Left renal cortex interstitium (tissue), 4 donors: ENCODE measurements around the gene MITF. TPM values are rescaled to one million over a fixed set of nuclear protein-coding genes. Genes with fewer than 3 reads are reported as not detected.
"Not testable (repeated sequence)": the region's sequence is repeated elsewhere in the genome, so short reads cannot be mapped to it uniquely, and the experiment has no call there.

Experiments
- DNase-seq, 4 donors: peaks; one replicate each; pipeline ENCODE4 v3.0.0-alpha.2; 2013; ENCODE audit warnings: low read depth in 4 of 4, low spot score in 2 of 4, missing footprints in 1 of 4
- polyA plus RNA-seq, 4 donors: library from polyadenylated mRNA; unstranded; fragments of 120-200 nt; gene quantifications; one replicate each; pipeline ENCODE4 v1.2.1, GENCODE V29; 2013; ENCODE audit not compliant: insufficient read length in 4 of 4

MITF gene
- polyA plus RNA-seq, 4 donors, result 37.6 to 42.5 (median 39.8) TPM

DNA sequence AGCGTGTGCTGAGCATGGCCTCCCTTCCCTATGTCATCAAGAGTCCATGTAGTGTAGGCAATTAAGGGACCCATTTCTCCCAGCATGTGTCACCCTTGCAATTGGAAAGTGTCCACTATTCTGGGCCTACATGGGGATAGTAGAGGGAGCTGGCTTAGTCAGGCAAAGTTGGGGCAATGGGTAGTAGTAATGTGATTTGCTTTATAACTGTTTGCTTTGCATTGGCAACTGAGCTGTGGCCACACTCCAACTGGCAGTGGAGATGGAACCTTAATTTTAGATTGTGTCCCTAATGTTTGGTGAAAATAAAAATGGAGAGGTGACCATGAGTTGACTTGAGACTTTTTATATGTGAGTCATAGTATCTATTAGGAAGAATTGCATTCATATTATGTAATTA, 162.5 kb downstream of the MITF start:
- DNase-seq, result no peak

DNA sequence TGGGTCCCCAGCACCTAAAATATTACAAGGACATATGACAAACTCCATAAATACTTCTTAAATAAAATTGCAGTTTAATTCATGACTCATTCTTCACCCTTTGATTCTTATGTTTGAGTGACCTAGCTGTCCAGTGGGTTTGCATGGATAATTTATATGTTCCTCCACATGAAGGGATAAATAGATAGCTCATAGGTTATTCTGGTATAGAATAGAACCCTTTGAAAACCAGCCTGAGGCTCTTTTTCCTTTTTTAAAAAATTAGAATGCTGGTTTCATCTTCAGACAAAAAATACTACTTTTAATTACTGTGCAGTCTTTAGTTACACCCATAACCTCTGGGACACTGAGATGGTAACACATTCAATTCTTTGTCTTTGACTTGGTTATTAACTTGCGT, 163.1 kb downstream of the MITF start:
- no peak for DNase-seq

DNA sequence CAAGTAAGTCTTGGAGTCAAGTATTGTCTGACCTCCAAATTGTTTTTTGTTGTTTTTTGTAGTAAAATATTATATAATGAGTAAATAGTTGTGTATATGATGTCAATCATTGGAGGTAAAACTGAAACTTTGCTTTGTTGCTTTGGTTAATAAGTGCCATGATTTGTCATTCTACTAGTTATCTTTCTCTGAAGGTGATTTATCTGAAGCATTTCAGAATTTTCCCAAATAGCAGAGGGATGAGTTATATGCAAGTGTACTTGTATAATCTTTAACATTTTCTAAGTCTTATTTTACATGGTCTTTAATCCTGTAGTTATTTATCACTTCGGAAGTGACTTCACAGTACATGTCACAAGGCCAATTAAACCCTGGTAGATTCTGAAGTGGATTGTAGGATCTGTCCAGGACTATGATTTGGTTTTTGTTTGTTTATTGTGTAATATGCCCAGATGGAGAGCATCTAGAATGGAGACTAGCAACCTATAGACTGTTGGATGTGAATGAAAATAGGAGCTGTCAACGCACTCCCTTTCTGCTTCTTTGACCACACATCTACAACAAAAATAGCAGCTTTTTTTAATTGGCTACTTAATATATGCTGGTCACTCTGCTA, 167.2 kb downstream of the MITF start:
- DNase-seq, result no peak

DNA sequence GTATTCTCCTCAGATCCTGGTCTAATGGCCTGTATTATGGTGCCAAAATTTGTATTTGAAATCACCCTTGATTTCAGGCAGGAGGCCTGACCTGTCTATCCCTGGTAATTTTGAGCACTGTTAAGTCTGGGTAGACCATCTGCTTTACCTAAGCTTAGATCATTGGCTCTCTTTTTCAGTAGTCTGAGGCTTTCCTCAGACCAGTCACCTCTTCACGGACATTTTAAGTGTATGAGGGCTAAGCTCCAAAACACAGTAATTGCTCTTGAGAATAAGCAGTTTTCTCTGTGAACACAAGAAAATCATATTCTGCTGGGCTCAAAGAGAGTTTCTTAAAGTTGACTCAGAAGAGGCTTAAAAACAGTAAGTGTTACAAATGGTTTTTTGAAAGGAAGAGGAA, 168.3 kb downstream of the MITF start:
- no peak for DNase-seq

DNA sequence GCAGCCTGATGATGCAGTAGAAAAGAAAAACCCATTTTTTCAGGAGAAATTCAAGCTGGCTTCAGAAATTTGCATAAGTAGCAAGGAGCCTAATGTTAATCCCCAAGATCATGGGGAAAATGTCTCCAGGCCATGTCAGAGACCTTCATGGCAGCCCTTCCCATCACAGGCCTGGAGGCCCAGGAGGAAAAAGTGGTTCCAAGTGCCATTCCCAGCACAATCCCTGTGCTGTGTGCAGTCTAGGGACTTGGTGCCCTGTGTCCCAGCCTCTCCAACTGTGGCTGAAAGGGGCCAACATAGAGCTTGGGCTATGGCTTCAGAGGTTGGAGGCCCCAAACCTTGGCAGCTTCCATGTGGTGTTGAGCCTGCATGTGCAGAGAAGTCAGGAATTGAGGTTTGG, 170.6 kb downstream of the MITF start:
- not testable (repeated sequence) for DNase-seq

DNA sequence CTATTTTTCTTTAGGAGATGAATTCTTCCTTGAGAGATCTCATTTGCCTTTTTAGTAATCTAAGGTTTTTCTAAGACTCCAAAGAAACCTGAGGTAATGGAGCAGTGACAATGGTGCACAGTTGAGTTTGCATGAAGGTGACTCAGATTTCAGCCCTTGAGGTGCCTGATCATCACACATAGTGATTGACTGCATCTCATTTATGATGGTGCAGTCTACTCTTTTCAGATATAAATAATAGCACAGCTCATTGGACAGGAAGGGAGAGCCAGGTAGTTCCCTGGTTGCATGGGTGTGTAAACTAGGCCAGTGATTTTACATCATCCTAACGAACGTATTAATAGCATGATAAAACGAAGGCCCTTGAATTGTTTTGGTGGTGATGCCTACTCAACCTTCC, 174.2 kb downstream of the MITF start:
- DNase-seq, result no peak

DNA sequence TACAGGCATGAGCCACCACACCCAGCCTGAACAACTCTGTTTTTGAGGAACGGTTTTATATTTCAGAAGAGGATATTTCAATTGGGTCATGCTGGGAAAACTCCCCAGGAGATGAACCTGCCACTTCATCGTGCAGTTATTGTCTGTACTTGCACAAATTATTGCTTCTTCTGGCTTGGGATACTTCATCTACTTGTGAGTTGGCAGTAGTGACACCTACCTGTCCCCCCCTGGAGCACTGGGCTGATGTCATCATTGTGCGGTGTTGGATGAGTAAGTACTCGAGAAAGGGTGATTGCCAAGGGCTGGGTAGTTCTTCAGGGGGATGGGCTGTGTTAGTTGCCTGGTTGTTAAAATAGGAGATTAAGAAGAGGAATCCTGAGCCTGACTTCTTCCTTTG, 175.1 kb downstream of the MITF start:
- DNase-seq, result no peak

DNA sequence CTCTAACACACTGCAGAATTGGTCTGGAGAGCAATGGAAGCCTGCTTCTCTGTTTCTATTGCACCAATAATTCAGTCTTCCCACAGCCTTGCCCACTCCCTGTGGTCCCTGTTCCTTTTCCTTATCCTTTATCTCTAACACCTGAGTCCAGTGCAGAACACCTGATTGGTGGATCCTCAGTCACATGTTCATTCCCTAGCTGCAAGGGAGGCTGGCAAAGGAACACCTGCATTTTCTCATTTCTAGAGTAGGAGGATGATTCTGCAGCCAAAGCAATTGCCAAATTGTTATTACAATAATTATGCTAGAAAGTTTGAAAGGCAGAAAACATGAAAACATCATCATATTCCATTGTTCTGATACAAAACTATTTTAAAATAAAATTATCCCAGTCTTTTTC, 176.5 kb downstream of the MITF start:
- no peak for DNase-seq

DNA sequence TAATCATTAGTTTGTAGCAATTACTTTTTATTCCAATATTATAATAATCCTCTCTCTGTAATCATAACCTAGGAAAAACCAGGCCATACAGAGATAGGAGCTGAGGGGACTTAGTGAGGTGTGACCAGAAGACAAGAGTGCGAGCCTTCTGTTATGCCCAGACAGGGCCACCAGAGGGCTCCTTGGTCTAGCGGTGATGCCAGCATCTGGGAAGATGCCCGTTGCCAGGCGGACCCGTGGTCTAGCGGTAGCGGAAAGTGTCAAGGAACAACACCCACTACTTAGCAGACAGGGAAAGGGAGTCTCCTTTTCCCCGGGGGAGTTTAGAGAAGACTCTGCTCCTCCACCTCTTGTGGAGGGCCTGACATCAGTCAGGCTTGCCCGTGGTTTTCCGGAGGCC, 180.7 kb downstream of the MITF start:
- DNase-seq, result not testable (repeated sequence)

DNA sequence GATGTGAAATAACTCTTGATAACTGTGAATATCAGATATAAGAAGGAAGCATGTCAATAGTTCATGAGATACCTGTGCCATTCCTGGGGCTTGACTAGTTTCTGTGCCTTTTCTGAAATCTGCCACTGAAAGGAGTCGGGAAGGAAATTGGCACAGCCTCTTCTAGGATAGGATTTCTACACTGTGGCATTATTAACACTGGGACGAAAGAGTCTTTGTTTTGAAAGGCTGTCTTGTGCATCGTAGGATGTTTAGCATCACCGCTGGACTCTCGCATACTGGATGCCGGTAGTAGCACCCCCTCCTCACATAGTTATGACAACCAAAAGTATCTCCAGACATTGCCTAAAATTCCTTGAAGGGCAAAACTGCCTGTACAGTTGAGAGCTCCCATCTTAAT, 182.4 kb downstream of the MITF start:
- no peak for DNase-seq

DNA sequence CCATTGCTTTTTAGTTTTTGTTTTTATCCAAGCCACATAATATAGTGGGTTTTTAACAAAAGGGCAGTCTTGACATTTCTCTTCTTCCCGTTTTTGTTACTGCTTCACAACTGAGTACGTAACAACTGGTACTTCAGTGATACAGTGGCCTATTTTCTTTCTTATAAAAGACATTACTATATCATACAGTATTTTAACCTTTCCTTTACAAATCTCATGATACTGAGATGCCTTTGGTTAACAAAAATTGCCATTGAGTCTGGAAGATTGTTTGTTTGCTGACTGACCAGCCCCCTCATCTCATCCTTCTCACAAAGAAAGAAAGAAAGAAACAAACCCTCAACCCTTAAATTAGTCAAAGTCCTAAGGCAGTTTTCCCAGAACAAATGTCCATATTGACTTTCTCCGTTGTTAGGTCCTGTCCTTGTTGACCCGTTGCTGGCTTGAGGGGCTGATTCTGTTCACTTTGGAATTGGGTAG, 183.3 kb downstream of the MITF start:
- no peak for DNase-seq

DNA sequence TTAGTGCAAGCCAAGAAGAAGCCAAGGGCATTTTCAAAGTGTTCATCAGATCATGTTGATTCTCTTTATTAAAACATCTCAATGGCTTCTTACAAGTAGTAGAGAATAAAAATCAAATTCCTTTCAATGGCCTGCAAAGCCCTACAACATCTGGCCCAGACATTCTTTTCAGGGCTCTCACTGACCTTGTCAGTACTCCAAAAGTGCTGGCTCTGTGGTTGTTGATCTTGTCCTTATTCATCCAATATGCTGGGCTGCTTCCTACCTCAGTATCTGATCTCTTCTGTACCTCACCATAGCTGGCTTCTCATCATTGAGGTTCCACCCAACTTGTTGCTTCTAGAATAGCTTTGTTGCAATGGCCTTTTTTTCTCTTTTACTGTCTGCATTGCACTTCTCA, 186.2 kb downstream of the MITF start:
- no peak for DNase-seq

DNA sequence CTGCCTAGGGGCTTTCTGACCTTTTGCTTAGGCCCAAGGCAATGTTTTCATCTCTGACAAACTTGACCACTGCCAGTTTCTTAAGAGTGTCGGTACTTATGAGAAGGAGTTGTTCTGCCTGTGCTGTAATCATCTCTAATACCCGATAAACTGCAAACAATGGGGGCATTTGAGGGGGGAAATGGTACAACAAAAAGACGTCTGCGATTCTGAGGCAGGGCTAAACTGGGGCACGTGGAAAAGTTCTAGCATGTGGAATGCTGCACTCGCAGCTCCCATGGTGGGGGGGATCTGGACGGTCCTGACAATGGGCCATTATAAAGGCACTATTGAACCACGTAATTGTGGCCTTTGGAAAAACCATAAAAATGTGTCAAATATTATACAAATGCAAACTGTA, 187.1 kb downstream of the MITF start:
- no peak for DNase-seq

DNA sequence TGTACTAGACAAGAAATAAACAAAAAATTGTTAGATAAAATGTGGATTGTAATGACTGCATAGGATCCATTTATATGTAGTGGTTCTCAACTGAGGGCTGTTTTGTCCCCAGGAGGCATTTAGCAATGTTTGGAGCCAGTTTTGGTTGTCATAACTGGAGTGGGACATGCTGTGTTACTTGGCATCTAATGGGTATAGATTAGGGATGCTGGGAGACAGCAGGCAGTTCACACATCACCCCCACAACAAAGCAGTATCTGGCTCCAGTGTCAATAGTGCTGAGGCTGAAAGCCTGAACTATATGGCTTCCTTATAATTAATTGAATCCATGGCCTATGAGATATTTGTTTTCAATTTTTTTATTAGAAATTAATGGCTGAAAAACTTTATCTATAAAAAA, 188.3 kb downstream of the MITF start:
- no peak for DNase-seq

DNA sequence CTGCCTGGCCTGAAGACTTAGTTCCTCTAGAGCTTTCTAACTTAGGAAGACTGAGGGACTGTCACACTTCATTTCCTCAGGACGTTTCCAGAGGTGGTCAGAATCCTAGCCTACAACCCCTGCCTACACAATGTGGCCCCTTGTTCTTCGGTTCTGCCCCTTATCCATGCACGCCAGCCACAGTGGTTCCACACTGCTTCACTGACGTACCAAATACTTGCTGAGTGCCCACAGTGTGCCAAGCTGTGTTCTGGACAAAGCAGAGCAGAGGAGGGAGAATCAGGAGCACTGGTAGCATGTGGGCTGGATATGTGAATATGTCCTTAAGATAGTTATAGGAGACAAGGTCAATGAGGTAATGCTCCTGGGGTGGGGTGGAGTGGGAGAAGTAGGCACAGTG, 189.8 kb downstream of the MITF start:
- no peak for DNase-seq

DNA sequence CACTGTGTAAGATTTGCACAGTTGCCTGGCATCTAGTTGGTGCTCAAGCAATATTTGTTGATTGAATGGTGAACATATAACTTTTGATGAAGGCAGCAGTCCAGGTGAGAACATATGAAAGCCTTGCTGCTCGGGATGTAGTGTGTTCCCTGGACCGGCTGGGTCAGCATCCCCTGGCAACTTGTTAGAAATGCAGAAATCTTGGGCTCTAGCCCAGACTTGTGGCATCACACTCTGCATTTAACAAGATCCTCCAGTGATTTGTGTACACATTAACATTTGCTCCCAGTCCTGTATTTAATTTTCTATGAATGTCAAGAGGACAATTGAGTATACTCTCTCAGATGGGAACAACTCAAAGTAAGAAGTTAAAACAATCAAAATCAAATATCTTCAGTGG, 191.3 kb downstream of the MITF start:
- no peak for DNase-seq

DNA sequence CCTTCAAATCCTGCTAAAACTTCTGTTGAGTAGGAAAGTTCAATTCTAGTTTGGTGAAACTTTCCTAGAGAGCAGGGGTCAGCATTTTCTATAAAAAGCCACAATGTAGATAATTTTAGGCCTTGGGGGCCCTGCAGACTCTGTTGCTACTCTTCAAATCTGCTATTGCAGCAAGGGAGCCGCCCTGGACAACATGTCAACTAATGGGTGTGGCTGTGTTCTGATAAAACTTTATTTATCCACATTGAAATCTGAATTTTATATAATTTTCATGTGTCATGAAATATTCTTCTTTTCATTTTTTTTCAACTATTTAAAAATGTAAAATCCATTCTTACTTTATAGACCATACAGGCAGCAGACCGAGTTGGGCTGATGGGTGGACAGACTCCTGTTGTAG, 192.8 kb downstream of the MITF start:
- DNase-seq, result no peak

DNA sequence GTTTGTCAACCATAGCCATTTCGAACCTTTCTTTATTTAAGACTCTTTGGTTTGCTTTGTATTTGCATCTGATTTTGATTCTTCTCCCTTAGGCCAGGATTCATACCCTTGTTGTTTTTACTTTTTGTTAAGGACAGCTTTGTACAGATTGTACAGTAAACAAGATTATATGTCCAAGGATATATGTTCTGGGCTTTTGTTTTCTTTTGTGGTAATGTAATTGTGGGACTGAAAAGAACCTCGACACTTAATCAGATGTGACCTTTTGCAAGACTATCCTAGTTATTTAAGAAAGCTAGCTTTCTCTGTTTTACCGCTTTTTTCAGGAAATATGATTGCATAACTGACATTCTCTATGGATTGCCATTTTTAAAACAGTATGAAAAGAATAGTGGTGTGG, 193.2 kb downstream of the MITF start:
- no peak for DNase-seq

DNA sequence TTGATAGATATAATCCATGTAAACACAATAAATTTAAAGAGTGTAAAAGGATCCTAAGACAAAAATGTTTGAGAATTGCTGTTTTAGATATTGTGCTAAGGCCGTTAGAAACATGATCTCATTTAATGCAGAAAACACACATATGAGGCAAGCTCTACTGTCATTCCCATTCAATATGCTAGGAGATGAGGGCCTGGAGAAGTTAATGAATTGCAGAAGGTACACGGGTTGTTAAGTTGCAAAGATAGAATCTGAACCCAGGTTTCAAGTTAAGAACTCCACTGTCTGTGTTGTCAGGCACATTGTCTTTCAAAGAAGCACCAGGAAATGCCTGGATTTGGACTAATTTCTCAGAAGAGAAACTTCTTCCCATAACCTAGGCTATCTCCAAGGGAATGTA, 195.1 kb downstream of the MITF start:
- DNase-seq, result no peak

DNA sequence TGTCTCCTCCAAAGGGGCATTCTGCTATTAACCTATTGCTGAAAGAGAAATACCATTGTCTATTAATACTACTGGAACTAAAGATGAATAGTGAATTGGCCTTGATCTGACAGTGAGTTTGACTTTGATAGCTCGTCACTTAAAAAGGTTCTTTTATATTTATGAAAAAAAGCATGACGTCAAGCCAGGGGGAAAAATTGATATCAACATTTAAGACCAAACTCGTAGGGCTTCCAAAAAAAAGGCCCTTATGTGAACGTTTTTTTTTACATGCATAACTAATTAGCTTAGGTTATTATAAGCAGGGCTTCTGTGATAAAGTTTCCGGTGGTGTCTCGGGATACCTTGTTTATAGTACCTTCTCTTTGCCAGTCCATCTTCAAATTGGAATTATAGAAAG, 197.0 kb downstream of the MITF start:
- no peak for DNase-seq

DNA sequence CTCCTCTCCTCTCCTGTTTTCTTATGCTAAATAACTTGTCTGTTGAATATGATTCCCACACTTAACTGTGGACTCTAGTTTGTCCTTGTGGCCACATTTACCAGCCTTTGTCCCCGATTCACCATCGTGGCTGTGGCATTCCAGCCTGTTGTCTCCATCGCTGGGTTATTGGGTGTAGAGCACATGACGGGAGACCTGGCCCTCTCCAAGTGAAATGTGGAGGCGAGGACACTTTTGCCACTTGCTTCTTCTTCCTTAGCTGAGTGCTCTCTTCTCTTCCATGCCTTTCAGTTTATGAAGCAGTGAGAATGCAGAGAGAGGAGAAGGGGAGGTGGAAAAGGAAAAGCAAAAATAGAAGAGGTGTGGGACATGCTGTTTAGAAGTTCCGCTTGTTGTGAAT, 198.8 kb downstream of the MITF start:
- no peak for DNase-seq

DNA sequence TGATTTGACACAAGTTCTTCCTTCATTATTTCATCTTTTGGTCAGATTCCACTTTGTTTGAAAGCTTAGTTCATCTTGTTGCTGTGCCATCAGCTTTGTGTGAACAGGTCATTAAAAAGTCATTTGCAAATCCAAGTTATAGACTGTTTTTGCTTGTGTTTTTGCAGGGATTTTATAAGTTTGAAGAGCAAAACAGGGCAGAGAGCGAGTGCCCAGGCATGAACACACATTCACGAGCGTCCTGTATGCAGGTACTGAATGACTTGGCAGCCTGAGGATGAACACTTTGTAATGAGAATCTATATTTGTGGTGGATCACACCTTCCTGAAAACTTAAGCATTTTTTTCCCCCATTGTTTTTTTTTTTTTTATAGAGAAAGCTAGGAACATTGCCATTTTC, 199.7 kb downstream of the MITF start:
- DNase-seq, result no peak

DNA sequence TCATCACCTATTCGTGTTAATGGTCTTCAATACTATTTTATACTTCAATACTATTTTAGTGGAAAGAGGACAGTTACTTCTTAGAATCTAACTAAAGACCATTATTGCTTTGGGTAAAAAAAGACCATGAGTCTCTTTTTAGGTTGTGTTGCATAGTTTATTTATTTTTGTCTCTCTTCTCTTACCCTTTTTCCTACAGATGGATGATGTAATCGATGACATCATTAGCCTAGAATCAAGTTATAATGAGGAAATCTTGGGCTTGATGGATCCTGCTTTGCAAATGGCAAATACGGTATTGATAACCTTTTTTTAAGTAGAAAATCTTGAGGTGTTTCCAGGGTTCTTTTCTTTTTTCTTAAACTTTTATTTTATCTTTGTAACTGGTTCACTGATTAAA, 201.8 kb downstream of the MITF start:
- DNase-seq, result no peak
